GM19455 (cell line): Measurements from ENCODE around the gene ATP5ME.
A peak's percentile ranks its signal among the peaks of the same experiment; 100 is the strongest.
"Not testable (repeated sequence)": the region's sequence is repeated elsewhere in the genome, so short reads cannot be mapped to it uniquely, and the experiment has no call there.

Experiments used
- ATAC-seq: cut with Tn5 transposase; IDR thresholded peaks from one replicate; pipeline ENCODE4 v1.9.1; 2021; ENCODE audit not compliant: unreplicated experiment

Gene ATP5ME

GRCh38 chr4:705278-706082, 31.4 kb upstream of the ATP5ME start, which contains the start of gene PCGF3:
TSS of gene PCGF3 (plus strand) at chr4:705832. CDS start at chr4:733681, 27,849 bp downstream.
- peak; percentile 85 for ATAC-seq

GRCh38 chr4:704971-705277, 30.8 kb upstream of the ATP5ME start:
- ATAC-seq, result no peak

GRCh38 chr4:704198-704891, 30.3 kb upstream of the ATP5ME start:
- ATAC-seq, result no peak

GRCh38 chr4:703336-704197, 29.5 kb upstream of the ATP5ME start:
- ATAC-seq, result no peak

DNA sequence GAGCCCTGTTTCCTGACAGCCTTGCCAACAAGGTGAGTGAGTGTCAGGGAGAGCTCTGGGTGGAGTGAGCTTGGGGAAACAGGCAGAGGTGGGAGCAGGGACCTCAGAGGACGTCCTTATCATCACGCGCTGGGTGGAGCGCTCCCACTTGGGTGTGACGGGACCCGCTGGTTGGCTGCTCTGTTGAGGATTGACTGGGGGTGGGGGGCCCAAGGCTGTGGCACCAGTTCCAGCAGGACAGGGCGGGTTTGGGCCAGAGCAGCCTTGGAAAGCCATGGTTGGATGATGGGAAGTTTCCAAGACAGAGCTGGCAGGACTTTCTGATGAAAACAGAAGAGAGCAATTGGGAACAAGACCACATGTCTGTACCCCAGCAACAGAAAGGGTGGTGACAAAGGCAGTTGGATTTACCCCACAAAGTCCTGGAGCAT, 28.6 kb upstream of the ATP5ME start:
- no peak for ATAC-seq

DNA sequence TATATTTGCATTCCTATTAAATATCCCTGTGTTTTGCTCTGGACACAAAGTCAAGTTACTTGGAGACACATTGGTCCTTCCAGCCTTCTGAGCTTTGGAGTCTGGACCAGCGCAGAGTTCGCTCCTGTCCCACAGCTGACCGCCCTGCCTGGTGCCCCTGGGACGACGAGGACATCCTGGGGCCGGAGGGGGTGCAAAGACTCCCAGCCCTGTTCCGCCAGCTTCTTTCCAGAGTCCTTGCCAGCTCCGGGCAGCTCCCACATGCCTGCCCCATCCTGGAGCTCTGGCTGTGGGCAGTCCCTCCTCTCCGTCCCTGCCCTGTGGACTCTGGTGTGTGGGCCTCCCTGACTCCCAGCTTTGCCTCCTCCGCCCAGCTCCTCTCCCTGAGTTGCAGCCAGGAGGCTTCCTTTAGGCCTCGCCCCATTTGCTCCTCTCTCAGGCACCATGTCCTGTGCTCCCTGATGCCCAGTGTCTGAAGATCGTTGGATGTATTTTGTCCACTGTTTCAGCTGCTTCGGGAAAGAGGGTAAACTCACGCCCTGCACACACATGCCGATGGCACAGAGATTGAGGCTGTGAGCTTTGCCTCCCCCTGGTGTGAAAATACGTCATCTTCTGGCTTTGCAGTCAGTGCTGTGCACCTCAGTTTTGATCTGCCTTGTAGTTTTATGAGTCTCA, 26.6 kb upstream of the ATP5ME start:
- ATAC-seq, result no peak

DNA sequence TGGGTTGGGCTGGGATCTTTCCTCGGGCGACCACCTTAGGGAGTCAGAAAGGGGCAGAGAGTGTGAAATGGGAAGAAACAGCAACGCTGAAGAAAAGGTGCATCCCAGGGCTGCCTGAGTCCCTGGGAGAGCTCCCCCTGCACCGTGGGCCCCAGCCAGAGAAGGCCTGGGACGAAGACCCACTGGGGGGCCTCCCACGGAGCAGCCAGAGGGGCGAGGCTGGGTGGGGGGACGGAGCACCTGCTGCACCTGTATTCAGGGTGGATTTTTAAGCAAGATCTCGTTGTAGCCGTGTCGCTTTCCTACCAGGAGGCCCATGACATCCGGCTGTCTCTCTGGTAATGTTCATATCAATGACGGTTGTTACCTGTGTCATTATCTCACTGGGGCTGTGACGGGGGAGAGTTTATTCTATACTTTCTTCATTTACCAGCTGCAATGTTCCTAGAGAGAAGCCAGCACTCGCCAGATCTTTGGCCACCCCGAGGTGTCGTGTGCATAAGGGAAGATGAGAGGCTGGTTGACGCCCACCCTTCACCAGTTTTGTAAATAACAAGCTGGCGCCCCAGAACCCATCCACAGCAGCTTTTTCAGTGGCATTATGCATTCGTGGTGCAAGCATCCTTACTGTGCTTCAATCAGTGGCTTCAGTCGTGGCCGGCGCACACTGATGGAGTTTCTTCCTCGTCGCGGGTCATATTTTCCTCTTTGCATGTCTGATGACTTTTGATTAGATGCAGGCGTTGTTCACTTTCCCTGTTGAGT, 25.9 kb upstream of the ATP5ME start:
- ATAC-seq, result no peak

- ATAC-seq, result not testable (repeated sequence)
Observed at GRCh38 chr4:694341-694940, 20.4 kb upstream of the ATP5ME start.

GRCh38 chr4:692771-693554, 18.9 kb upstream of the ATP5ME start:
- ATAC-seq, result no peak

DNA sequence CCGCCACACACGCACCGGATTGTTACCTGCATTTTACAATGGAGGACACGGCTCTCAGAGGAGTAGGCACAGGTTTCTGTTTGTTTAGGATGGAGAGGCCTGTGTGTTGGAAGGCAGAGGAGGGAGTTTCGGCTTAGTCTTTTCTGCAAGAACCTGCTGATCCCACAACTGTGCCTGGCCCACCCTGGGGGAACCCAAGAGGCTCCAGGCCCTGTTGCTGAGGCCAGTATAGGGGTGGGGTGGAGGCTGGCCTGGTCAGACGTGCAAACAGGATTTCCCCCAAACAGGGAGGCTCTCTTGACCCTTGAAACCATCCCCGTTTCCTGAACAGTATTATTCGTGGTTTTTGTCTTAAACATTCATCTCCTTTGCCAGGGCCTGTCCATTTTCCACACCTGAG, 15.6 kb upstream of the ATP5ME start:
- no peak for ATAC-seq

- ATAC-seq, result no peak
Observed at GRCh38 chr4:688854-689681, 15.0 kb upstream of the ATP5ME start, which contains the start of gene SLC49A3. TSS of gene SLC49A3 (minus strand) at chr4:689151. CDS start at chr4:689127, 24 bp downstream.

DNA sequence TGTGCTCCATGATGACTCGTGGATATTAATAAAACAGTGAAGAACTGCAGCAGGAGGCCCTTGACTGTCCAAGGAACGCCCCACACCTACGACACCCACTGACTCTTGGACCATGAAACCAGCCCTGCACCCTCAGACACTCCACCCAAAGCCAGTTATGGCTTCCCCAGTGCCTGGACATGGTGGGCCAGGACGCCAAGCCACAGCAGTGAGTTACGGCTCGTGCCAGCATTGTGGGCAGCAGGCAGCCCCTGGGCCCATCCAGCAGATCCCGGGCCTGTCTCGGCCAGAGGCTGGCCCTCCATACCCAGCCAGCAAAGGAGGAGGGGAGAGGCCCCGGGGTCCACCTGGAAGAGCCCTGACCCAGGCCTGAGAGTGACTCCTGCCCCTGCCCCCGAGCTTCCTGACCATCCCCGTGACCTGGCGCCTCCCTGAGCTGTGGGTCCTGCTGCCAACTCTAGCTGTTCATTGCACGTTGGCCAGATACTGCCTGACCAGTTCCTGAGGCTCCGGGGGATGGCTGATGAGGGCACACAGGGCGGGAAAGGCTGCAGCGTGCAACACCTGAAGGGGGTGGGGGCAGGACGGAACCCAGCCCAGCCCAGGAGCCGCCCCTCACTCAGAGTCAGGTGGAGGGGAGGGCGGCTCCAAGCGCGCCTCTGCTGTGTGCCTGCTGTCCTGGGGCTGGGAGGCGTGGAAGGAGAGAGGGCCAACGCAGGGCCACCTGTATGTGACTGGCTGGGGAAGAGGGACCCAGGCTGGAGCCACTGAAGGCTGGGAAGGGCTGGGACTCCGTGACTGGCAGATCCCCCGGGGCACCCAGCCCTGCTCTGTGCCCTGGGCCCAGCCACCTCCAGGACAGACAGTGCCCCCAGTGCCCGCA, 14.1 kb upstream of the ATP5ME start:
- no peak for ATAC-seq

DNA sequence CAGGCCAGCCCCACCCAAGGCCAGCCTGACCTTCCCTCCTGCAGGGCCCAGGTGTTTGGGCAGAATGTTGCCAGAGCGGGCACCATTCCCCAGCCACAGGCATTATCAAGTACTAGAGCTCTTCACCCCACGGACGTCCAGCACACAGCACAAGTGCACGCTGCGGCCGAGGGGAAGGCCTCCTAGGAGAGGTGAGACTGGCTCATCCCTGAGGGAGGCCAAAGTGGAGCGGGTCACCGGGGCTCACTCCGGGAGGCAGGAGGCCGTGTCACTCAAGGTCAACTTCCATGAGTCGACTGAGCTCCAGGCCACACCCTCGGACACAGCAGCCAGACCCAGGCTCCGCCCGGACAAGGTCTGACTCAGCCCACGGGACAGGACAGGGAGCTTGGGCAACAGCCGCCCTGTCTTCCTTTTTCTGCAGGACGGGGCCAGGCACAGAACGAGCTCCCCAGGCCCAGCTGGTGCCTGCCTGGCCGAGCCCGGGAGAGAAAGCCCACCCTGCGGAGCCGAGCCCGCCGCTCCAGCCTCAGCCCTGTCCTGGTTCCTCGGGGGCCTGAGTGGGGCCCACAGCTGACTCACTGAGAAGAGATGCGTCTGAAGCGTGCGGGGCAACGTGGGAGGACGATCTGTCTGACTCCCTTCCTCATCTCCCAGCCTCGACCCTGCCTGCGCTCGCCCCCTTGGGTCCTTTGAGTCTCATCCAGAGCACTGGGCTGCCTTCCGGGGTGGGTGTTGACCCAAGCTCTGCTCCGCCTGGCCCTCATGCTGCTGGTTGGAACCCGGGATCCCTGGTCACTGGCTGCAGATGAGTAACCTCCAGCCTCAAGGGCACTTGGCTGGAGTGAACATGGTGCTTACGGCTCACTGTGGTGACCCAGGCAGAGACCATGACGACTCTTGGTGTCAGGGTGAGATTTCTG, 13.2 kb upstream of the ATP5ME start:
- no peak for ATAC-seq

DNA sequence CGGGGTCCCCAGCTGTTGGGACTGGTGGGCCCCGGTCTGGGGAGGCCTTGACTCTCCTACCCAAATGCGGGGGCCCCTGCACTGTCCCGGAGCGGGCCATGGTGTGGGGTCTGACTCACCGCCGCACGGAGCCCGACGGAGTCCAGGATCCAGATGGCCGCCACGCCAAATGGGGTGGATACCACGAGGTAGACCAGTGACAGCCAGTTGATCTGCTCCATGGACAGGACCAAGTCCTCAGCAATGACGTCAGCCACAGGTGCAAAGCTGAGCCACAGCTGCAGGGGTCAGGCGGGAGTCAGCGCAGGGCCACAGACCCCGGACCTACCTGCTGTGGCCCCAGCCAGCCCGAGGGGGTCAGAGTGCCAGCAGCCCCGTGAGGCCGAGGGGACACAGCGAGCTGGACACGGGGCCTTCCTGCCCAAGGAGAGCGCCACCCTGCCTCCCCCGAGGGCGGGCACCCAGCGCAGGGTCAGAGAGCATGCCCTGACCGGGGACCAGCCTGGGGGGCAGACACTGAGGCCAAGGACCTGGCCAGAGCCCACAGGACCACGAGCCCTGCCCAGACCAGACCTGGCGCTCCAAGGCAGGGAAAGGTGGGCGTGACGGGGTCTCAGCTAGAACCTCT, 12.5 kb upstream of the ATP5ME start:
- ATAC-seq, result no peak

DNA sequence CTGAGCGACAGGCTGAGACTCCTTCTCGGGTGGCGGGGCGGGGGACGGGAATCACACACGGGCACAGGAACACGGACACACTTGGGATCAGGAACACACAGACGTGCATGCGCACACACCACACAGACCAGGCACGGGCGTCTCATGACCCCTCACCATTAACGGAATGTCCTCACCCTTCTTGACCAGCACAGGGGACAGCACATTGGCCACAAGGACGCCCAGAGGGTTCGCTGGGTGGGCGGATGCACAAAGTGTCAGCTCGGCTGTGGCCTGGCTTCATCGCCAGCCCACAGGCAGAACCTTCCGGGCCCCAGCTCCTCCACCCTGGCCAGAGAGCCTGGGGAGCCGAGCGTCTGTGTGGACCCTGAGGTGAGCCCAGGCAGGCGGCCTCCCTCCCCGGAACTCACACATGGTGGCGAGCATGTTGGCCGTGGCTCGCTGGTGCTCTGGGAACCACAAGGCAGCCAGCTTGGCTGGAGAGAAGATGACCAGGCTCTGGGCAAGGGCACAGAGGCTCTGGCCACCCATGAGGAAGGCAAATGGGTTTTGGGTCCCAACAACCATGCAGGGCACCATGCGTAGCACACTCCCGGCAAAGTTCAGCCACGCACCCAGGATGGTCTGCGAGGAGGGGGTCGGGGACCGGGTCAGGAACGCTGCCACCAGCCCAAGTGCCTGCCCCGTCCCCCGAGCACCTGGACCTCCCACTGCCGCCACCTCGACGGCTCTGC, 11.8 kb upstream of the ATP5ME start:
- ATAC-seq, result no peak
